K562 (cell line): Measurements from ENCODE around the gene TP53TG5. TPM values are rescaled to one million over a fixed set of nuclear protein-coding genes. Genes with fewer than 3 reads are reported as not detected.

ENCODE experiments used
- CHCHD3 ChIP-seq: fragments of 250-450 bp; sonication (Bioruptor Pico); IDR thresholded peaks from 2 replicates; pipeline ENCODE4 v2.1.2; 2022; ENCODE audit warnings: mild to moderate bottlenecking
- GABPA ChIP-seq: fragments of 200-800 bp; sonication (Bioruptor generic); conservative IDR thresholded peaks from 2 replicates; pipeline ENCODE4 v1.6.1; 2016; ENCODE audit warnings: low read depth, missing genetic modification characterization, missing compliant biosample characterization
- GTF2B ChIP-seq: IDR thresholded peaks from 2 replicates; pipeline ENCODE4 v1.6.1; 2011; ENCODE audit not compliant: insufficient read length; ENCODE audit errors: extremely low read depth
- HMBOX1 ChIP-seq: sonication (generic); IDR thresholded peaks from 2 replicates; pipeline ENCODE4 v1.6.1; 2016
- L3MBTL2 ChIP-seq: fragments of 450-650 bp; IDR thresholded peaks from 2 replicates; pipeline ENCODE4 v1.6.1; 2016; ENCODE audit warnings: mild to moderate bottlenecking, moderate library complexity
- LARP7 ChIP-seq: fragments of 450-650 bp; IDR thresholded peaks from 2 replicates; pipeline ENCODE4 v1.6.1; 2016
- NR2C1 ChIP-seq, 2 experiments: fragments of 450-650 bp; IDR thresholded peaks; 2 replicates each; pipeline ENCODE4 v1.6.1; 2017; ENCODE audit warnings: mild to moderate bottlenecking in 2 of 2, antibody characterized with exemption in 1 of 2, inconsistent platforms in 1 of 2, missing compliant biosample characterization in 1 of 2, missing genetic modification characterization in 1 of 2
- PHF8 ChIP-seq: fragments of 200-600 bp; sonication (generic); IDR thresholded peaks from 2 replicates; pipeline ENCODE4 v1.6.1; 2012; ENCODE audit warnings: mixed run types, mild to moderate bottlenecking, inconsistent platforms, low read length, moderate library complexity, borderline replicate concordance
- SOX6 ChIP-seq: fragments of 450-650 bp; IDR thresholded peaks from 2 replicates; pipeline ENCODE4 v1.6.1; 2014; ENCODE audit warnings: mild to moderate bottlenecking
- TBP ChIP-seq: optimal IDR thresholded peaks from 2 replicates; pipeline ENCODE3; 2011; ENCODE audit warnings: low read depth, low read length, improper control_type of control experiment
- THRB ChIP-seq: fragments of 450-650 bp; formaldehyde crosslinking; conservative IDR thresholded peaks from 2 replicates; pipeline ENCODE4 v1.4.0; 2022; ENCODE audit warnings: mild to moderate bottlenecking, missing genetic modification characterization
- ZNF133 ChIP-seq: fragments of 250-450 bp; sonication (Bioruptor Pico); IDR thresholded peaks from 2 replicates; pipeline ENCODE4 v1.4.0; 2020; ENCODE audit warnings: mild to moderate bottlenecking
- ZNF740 ChIP-seq, 3 experiments: fragments of 200-800 bp in 1 of 3; sonication (Bioruptor generic) in 1 of 3; sonication (generic) in 1 of 3; formaldehyde crosslinking in 1 of 3; IDR thresholded peaks; 2 replicates each; pipeline versions ENCODE4 v1.6.1 to v1.8.0; 2016 to 2022; ENCODE audit warnings: mild to moderate bottlenecking in 2 of 3, missing compliant biosample characterization in 2 of 3, missing genetic modification characterization in 2 of 3, missing genetic modification reagents in 1 of 3
- polyA plus RNA-seq, 8 experiments: library from polyadenylated mRNA; depleted of rRNA in 4 of 8; stranded (reverse) in 5 of 8; unstranded in 3 of 8; fragments of >200 nt; fragmentation: Nextera tagmentation in 2 of 8; fragmentation: Illumina TruSeq in 1 of 8; extraction: Ambion mirVana in 2 of 8; extraction: Trizol in 1 of 8; gene quantifications; 2 replicates each; pipeline versions ENCODE4 v1.2.1 to v1.2.3, GENCODE V29; 2011 to 2014; ENCODE audit warnings: inconsistent platforms in 1 of 8, missing spikeins in 1 of 8
- total RNA-seq, 7 experiments: library from RNA; depleted of rRNA in 6 of 7; stranded (reverse); fragments of >200 nt in 6 of 7; fragmentation: Illumina TruSeq in 2 of 7; extraction: Trizol in 2 of 7; gene quantifications; 2 replicates each; pipeline versions ENCODE4 v1.2.1 to v1.2.3, GENCODE V29; 2011 to 2021; ENCODE audit warnings: low replicate concordance in 1 of 7

TP53TG5 gene
- total and polyA plus RNA-seq, 9 of the 15 experiments (the other 6 are each of a cell fraction or from before 2014, with no cell fraction given), result 0.04 to 0.05 (median 0.04) TPM; not detected in 6

- TF ChIP-seq ZNF740 (CRISPR knock-in tag; IDR thresholded peaks at IDR 0.05), result no peak
- no peak for TF ChIP-seq ZNF740 (tag; IDR thresholded peaks at IDR 0.05)
- TF ChIP-seq ZNF133, result no peak
- no peak for TF ChIP-seq GTF2B
- TF ChIP-seq LARP7, result no peak
- TF ChIP-seq HMBOX1, result no peak
- TF ChIP-seq NR2C1 (IDR thresholded peaks at IDR 0.05), result no peak
- no peak for TF ChIP-seq NR2C1 (tag; IDR thresholded peaks at IDR 0.05)
- TF ChIP-seq PHF8, result no peak
- TF ChIP-seq TBP, result no peak
- TF ChIP-seq THRB (CRISPR knock-in tag), result no peak
- TF ChIP-seq CHCHD3 (CRISPR knock-in tag), result no peak
- no peak for TF ChIP-seq L3MBTL2
- no peak for TF ChIP-seq GABPA (tag)
- no peak for TF ChIP-seq SOX6
These were observed 11.0 kb downstream of the TP53TG5 start (continued) for GRCh38 chr20:45367126-45367525.
